WI38 (cell line): ENCODE data around the gene TEN1.

Experiments used
- H3K4me3 ChIP-seq: 2 replicates; pipeline ENCODE4 v1.5.1; 2011; ENCODE audit warnings: low read depth, mild to moderate bottlenecking, control low read depth, low read length
- CTCF ChIP-seq: IDR thresholded peaks from 2 replicates; pipeline ENCODE4 v1.5.1; 2012; ENCODE audit warnings: low read depth, mild to moderate bottlenecking, control low read depth, low read length

The TEN1 gene

GRCh38 chr17:76023900-76024237 is 44.8 kb downstream of the TEN1 start:
- no peak overlapping the region for H3K4me3 ChIP-seq
- TF ChIP-seq CTCF = no peak

GRCh38 chr17:76024353-76024752 is 45.3 kb downstream of the TEN1 start:
- no peak for TF ChIP-seq CTCF
- H3K4me3 ChIP-seq = no peak overlapping the region

DNA sequence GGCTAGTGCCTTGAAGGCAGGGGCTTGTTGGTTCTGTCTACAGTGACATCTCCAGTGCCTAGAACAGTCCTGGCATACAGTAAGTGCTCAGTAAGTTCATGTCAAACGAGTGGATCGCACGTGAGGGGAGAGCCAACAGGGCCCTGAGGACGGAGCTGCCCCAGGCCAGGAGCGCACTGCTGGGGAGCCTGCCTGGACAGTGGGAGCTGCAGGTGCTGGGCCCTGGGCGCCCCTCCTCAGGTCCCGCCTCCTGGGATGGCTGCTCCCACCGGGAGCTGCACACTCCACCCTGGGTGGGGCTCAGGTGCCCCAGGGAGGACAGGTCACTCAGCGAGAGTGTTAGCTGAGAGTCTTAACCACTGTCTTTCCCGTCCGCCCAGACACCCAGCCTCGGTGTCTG is 46.3 kb downstream of the TEN1 start:
- H3K4me3 ChIP-seq = no peak overlapping the region
- no peak for TF ChIP-seq CTCF

- no peak for TF ChIP-seq CTCF
- no peak overlapping the region for H3K4me3 ChIP-seq
These were observed 47.7 kb downstream of the TEN1 start for GRCh38 chr17:76026714-76027158.

DNA sequence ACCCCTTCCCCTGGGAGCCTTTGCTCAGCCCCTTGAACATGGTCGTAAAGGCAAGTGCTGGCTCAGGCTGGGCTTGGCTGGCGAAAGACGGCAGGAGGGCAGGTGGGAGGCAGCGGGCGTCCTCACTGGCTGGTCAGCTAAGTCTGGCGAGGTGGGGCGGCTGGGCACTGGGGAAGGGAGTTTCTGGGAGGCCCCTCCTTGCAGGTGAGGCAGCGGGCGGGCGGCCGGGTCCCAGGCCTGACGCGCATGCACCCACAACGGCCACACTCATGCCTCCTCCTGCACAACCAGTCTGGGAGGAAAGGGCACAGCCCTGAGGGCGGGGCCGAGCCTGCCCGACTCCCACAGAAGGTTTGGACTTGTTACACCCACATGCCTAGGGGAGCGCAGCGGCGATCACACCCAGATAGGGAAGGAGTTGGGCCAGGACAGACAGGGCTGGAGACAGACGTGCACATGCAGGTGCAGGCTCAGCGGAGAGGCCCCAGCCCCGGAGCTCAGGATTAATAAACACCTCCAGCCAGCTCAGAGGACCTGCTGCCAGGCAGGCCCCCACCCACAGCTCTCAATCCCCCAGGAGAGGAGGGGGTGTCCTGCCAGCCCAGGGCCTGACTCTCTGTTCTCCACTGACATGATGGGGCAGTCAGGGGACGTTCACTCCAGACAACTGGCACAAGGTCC is 48.3 kb downstream of the TEN1 start, which contains the start of gene EVPL:
Gene EVPL (minus strand): TSS at position 148 of the 681 bp plus-strand sequence. CDS start 108 bp downstream, at position 40.
- no peak within 1 kb of the TSS for H3K4me3 ChIP-seq
- TF ChIP-seq CTCF = no peak

DNA sequence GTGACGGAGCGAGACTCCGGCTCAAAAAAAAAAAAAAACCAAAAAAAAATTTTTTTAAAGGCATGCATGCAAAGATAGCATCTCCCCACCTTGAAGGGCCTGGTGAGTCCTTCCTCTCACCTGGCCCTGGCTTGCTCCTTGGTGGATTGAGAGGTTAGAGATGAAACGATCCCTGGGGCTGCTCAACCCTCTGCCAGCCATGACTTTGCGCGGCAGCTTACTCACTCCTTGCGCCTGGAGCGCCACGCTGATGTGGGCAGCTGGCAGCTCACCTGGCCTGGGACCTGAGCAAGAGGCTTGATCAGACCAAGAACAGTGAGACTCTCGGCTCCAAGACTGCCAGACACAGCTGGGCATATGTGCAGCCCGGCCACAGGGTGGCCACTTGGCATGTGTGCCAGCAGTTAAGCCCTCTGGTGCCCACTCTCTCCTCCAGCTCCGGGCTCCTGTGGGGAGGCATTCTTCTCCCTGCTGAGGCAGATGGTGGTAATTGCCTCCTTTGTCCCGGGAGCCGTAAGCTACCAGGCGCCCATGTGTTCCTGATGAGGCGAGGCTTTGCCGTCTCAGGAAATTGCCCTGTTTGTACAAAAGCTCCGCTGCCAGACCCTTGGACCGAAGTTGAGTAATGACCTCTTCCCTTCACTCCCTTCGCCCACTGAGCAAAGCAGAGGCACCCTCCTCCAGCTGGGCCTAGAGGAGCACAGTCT is 53.2 kb downstream of the TEN1 start:
- H3K4me3 ChIP-seq = no peak overlapping the region
- no peak for TF ChIP-seq CTCF

DNA sequence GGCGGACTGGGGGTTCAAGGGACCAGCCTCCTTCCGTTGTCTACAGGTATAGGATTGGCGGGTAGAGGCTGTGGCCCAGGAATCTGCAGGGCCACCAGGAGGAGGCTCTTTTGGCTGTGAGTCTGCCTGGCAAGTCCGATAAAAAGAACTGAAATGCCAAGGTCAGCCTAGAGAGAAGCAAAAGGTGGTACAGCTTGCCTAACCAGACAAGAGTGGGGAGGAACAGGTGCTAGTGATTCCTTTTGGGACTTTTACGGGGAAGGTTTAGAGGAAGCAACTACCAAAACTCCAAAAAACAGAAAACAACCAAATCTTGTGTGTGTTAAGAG is 53.7 kb downstream of the TEN1 start:
- no peak overlapping the region for H3K4me3 ChIP-seq
- TF ChIP-seq CTCF = no peak
